22Rv1 (cell line): ENCODE measurements around the gene ABHD6.

ENCODE experiments used
- CTCF ChIP-seq: fragments of 450-650 bp; IDR thresholded peaks from 2 replicates; pipeline ENCODE4 v1.5.1; 2017; ENCODE audit warnings: mild to moderate bottlenecking
- ZFX ChIP-seq: fragments of 450-650 bp; IDR thresholded peaks from 2 replicates; pipeline ENCODE4 v1.6.1; 2017; ENCODE audit warnings: antibody characterized with exemption, borderline replicate concordance

GRCh38 chr3:58256511-58256910 lies 18.9 kb downstream of the ABHD6 start:
- no peak for TF ChIP-seq CTCF
- no peak for TF ChIP-seq ZFX
